A673 (cell line): ENCODE results near the gene MRPL10. TPM values are rescaled to one million over a fixed set of nuclear protein-coding genes. Genes with fewer than 3 reads are reported as not detected.

Source experiments
- BruUV-seq: library from RNA; stranded (reverse); fragments of 400-500 nt; replicated peaks from 2 replicates; lab custom pipeline; 2021; lab: Mats Ljungman, UMichigan
- CTCF ChIA-PET: fragments of 300-600 bp; sonication (Branson Sonifier 250); formaldehyde crosslinking; loops from one replicate; lab custom pipeline; 2022; ENCODE audit warnings: antibody characterized with exemption; lab: Charles Lee
- POLR2A ChIA-PET: fragments of 300-600 bp; sonication (Branson Sonifier 250); formaldehyde crosslinking; loops from one replicate; lab custom pipeline; 2022; ENCODE audit warnings: antibody characterized with exemption; ENCODE audit not compliant: low non-redundant PET; lab: Charles Lee
- DNase-seq: peaks from one replicate; pipeline ENCODE4 v3.0.0-alpha.2; 2015; ENCODE audit warnings: low spot score
- H3K27ac ChIP-seq: fragments of 200-600 bp; sonication (generic); 2 replicates; pipeline ENCODE4 v1.5.1; 2016; ENCODE audit warnings: mixed run types, low read depth, mild to moderate bottlenecking, mixed read lengths, antibody characterized with exemption, low read length; ENCODE audit not compliant: poor library complexity, severe bottlenecking
- H3K27me3 ChIP-seq: fragments of 200-600 bp; sonication (generic); replicated peaks from 2 replicates; pipeline ENCODE4 v1.6.1; 2017; ENCODE audit warnings: mixed run types, low read depth, mild to moderate bottlenecking, mixed read lengths, antibody characterized with exemption, low read length; ENCODE audit not compliant: insufficient read depth, poor library complexity
- H3K36me3 ChIP-seq: fragments of 200-600 bp; sonication (generic); 2 replicates; pipeline ENCODE4 v1.6.1; 2016; ENCODE audit warnings: mixed run types, mild to moderate bottlenecking, mixed read lengths, antibody characterized with exemption, low read length; ENCODE audit not compliant: insufficient read depth, poor library complexity, severe bottlenecking
- H3K4me1 ChIP-seq: fragments of 200-600 bp; sonication (generic); 2 replicates; pipeline ENCODE4 v1.6.1; 2017; ENCODE audit warnings: mixed run types, mild to moderate bottlenecking, mixed read lengths, antibody characterized with exemption, low read length; ENCODE audit not compliant: insufficient read depth, poor library complexity, severe bottlenecking
- H3K4me3 ChIP-seq: fragments of 200-600 bp; sonication (generic); 2 replicates; pipeline ENCODE4 v1.5.1; 2016; ENCODE audit warnings: low read depth, mixed run types, mild to moderate bottlenecking, mixed read lengths, low read length; ENCODE audit not compliant: poor library complexity, severe bottlenecking
- H3K9me3 ChIP-seq: fragments of 200-600 bp; sonication (generic); 2 replicates; pipeline ENCODE4 v1.6.1; 2016; ENCODE audit warnings: mixed run types, low read depth, mild to moderate bottlenecking, mixed read lengths, antibody characterized with exemption, low read length; ENCODE audit not compliant: poor library complexity, severe bottlenecking
- CTCF ChIP-seq: fragments of 300-800, 200-600 bp; sonication (generic); conservative IDR thresholded peaks from 2 replicates; pipeline ENCODE4 v1.5.1; 2017; ENCODE audit warnings: low read depth, mild to moderate bottlenecking, antibody characterized with exemption, low read length, moderate library complexity, mixed read lengths
- EZH2 ChIP-seq: fragments of 200-600 bp; sonication (generic); IDR thresholded peaks from 2 replicates; pipeline ENCODE4 v1.6.1; 2017; ENCODE audit warnings: borderline replicate concordance, low read depth, mild to moderate bottlenecking, mixed read lengths, antibody characterized with exemption, low read length; ENCODE audit not compliant: poor library complexity, severe bottlenecking
- intact Hi-C: fragments of 100-400 bp; cut with micrococcal nuclease; formaldehyde crosslinking; loops from one replicate; pipeline ENCODE4 v1.10.0; 2022; ENCODE audit not compliant: unreplicated experiment
- total RNA-seq: library from RNA; stranded (reverse); gene quantifications from 2 replicates; pipeline ENCODE4 v1.2.3, GENCODE V29; 2021

The MRPL10 gene
- total RNA-seq, 1 experiment from 2014 or later: 30.5 TPM

GRCh38 chr17:47789611-47790561 is 41.5 kb downstream of the MRPL10 start:
- POLR2A ChIA-PET: no interaction called here
- intact Hi-C loops: no loop called here

DNA sequence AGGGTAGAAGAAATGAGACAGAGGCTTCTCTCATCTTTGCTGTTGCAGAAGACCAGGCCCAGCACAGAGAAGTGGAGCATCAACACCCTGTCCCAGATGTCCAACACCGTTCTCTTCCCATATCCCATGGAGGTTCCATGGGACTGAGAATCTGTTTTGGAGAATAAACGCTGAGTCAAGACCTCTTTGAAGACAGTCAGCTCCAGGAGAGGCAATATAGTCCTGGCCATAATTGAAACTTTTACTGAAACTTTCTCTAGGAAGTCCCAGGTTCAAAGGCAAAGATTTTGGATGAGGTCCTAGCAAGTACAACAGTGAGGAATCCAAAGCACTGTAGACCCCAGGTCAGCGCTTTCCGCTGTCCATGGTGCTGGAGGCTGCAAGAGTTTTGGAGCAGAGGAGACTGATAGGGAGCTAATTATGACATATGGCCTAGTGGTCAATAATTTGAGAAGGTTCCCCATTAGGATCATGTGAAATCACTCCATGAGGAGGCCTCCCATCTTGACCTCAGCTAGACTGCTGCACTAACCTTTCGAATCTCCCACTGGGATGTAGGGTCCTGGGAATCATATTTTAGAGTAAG is 45.7 kb downstream of the MRPL10 start:
- peaks cover 22% of the 10 kb centered on the region for H3K27me3 ChIP-seq
- no peaks in the 10 kb centered on the region for H3K36me3 ChIP-seq
- peak; percentile 48 for DNase-seq
- BruUV-seq: no TSS peak
- no peak overlapping the region for H3K4me3 ChIP-seq
- ChIA-PET CTCF (no interaction called here), POLR2A (no interaction called here)
- intact Hi-C loops: no loop called here
- TF ChIP-seq EZH2 (no peak), CTCF (no peak)
- H3K9me3 ChIP-seq: no peaks in the 10 kb centered on the region
- H3K4me1 ChIP-seq: no peaks in the 10 kb centered on the region
- no peak overlapping the region for H3K27ac ChIP-seq

More at GRCh38 chr17:47789611-47790561, 41.5 kb downstream of the MRPL10 start:
- no TSS peak for BruUV-seq
- Histone ChIP-seq H3K4me3 (peak overlapping the region; percentile 31), H3K27me3 (peaks cover 48% of the 10 kb centered on the region), H3K4me1 (no peaks in the 10 kb centered on the region), H3K9me3 (no peaks in the 10 kb centered on the region), H3K27ac (no peak overlapping the region), H3K36me3 (no peaks in the 10 kb centered on the region)
- peak; percentile 30 for DNase-seq
- CTCF ChIA-PET: no interaction called here
- TF ChIP-seq EZH2 (no peak), CTCF (peak; percentile 34)

DNA sequence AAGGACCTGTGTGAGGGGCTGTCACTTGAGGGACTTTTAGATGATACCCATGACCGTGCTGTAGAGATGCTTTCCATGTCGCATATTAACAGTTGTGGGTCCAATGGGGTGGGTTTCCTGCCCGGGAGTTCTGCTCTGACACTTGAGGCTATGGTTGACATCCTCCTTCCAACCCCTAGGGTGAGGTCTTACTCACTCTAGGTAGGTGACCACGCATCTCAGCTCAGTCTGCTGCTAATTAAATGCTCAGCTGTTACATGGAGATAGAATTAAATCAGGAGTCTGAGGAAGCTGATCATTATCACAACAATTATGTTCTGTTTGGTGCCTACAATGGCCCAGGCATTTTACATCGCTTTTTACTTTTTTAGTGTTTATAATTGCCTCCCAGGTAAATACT is 49.9 kb downstream of the MRPL10 start:
- intact Hi-C loops: no loop called here
- H3K27ac ChIP-seq: no peak overlapping the region
- H3K9me3 ChIP-seq: no peaks in the 10 kb centered on the region
- no TSS peak for BruUV-seq
- TF ChIP-seq EZH2: no peak
- TF ChIP-seq CTCF: no peak
- no peak for DNase-seq
- no peaks in the 10 kb centered on the region for H3K36me3 ChIP-seq
- H3K4me1 ChIP-seq: no peaks in the 10 kb centered on the region
- ChIA-PET POLR2A (no interaction called here), CTCF (no interaction called here)
- H3K4me3 ChIP-seq: no peak overlapping the region
- H3K27me3 ChIP-seq: peaks cover 8% of the 10 kb centered on the region
